Measurements from ENCODE around the gene ITGB4. TPM values are rescaled to one million over a fixed set of nuclear protein-coding genes. Genes with fewer than 3 reads are reported as not detected.

ITGB4 gene
- polyA plus RNA-seq, 1 of the 3 experiments (the other 2 are of a cell fraction), result 7.0 TPM

DNA sequence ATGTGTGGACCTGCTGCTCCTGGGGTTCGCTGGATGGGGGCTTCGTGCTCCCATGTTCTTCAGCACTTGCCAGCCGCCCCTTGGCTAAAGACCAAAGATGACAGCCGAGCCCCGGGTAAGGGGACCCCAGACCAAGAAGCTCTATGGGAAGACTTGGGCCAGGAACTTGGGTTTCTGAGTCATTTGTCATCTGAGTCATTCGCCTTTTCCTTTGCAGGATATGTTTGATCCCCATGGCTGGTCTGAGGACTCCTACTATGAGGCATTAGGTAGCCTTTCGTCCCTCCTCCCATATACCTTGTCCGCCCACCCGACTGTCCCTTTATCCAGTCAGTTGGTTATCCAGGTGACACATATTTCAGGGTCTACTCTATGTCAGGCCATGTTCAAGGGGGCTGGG is 17.7 kb upstream of the ITGB4 start:
- Histone ChIP-seq H3K27ac (ENCODE audit: low read depth in 2 of 2, low read length in 1 of 2) (no peak overlapping the region), H3K36me3 (replicated peaks in 1 of 2; ENCODE audit: control insufficient read depth in 1 of 2, insufficient read depth in 2 of 2, low read length in 1 of 2) (peaks cover 56 to 86% of the 10 kb centered on the region in 2 experiments), H4K20me1 (ENCODE audit: insufficient read depth) (peaks cover 3% of the 10 kb centered on the region; the same call in 1 of the 2 replicates), H3K9ac (no peak overlapping the region), H3K4me3 (ENCODE audit: low read depth in 2 of 2, low read length in 1 of 2) (no peak overlapping the region), H3K27me3 (ENCODE audit: insufficient read depth) (no peaks in the 10 kb centered on the region), H3K79me2 (ENCODE audit: insufficient read depth) (peaks cover 17% of the 10 kb centered on the region; the same call in 1 of the 2 replicates), H3K9me3 (no peaks in the 10 kb centered on the region), H3K9me2 (no peaks in the 10 kb centered on the region), H3K4me2 (no peak overlapping the region), H3K4me1 (ENCODE audit: control insufficient read depth in 1 of 2, insufficient read depth in 2 of 2, low read depth in 1 of 2, low read length in 1 of 2) (peaks cover 14 to 33% of the 10 kb centered on the region in 2 experiments; a peak in 3 of 4 replicates), H3F3A (replicated peaks; ENCODE audit: insufficient read depth) (peaks cover 33% of the 10 kb centered on the region), H2AFZ (ENCODE audit: low read depth) (no peak overlapping the region)
- POLR2A ChIA-PET, result no interaction called here
- CTCF ChIA-PET, result interaction anchor here (0.6 to 5.2 kb wide), 9 partner anchors 11 to 50 kb away, joined by 3 to 25 read pairs (median 4); partner anchors contain the start of gene ITGB4
- no peak for TF ChIP-seq YY1 (IDR thresholded peaks at IDR 0.05; ENCODE audit: low read depth)
- no peak for TF ChIP-seq GATA2 (CRISPR knock-in tag; IDR thresholded peaks at IDR 0.05)
- TF ChIP-seq GABPA (IDR thresholded peaks at IDR 0.05; ENCODE audit: low read depth), result no peak
- TF ChIP-seq, protein P1, sequence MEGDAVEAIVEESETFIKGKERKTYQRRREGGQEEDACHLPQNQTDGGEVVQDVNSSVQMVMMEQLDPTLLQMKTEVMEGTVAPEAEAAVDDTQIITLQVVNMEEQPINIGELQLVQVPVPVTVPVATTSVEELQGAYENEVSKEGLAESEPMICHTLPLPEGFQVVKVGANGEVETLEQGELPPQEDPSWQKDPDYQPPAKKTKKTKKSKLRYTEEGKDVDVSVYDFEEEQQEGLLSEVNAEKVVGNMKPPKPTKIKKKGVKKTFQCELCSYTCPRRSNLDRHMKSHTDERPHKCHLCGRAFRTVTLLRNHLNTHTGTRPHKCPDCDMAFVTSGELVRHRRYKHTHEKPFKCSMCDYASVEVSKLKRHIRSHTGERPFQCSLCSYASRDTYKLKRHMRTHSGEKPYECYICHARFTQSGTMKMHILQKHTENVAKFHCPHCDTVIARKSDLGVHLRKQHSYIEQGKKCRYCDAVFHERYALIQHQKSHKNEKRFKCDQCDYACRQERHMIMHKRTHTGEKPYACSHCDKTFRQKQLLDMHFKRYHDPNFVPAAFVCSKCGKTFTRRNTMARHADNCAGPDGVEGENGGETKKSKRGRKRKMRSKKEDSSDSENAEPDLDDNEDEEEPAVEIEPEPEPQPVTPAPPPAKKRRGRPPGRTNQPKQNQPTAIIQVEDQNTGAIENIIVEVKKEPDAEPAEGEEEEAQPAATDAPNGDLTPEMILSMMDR (IDR thresholded peaks at IDR 0.05), result no peak
- TF ChIP-seq MXI1 (IDR thresholded peaks at IDR 0.05; ENCODE audit: low read depth, low read length), result no peak
- TF ChIP-seq RFX5 (IDR thresholded peaks at IDR 0.05; ENCODE audit: low read length), result no peak
- WGBS (ENCODE audit: low lambda C conversion rate), result 77% methylated on average over 6 of the region's 9 CpGs
- DNase-seq, result no peak

DNA sequence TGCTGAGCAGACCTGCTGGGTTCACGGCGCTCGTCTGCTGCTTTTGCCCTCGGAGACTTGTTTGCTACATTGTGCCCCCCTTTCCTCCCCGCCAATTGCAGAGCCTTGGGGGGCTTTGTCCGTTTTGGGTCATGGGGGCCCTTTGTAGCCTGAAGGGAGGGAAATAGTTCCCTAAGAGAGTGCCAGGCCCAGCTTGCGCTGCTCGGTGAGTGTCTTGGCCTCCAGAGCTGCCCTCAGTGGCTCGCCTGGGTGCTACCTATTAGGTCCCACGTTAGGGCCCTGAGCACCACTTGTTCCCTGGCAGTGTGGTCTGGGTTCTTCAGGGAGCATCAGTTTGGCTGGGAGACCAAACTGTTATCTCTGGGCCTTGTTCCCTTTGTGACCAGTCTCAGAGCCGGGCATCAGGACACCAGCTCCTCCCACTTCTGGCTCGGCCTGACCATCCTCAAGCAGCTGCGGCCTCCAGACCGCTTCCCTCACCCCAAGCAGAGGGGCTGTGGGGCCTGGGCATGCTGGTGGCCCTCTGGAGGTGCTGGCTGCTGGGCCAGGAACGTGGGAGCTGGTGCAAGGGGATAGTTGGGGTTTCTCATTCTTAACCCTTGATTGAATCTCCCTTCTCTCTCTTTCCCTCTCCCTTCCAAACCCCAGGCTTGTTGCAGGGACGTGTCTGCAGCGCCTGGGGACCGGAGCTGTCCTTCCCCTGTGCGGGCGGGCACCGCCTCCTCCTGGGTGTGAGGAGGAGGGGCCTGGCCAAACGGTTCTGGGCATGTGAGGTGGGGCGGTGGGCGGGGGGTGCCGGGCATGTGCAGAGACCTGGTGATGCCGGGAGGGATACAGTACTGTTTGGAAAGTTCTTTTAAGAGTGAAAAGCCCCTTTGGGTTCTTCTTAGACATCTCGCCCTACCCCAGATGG is 16.0 kb upstream of the ITGB4 start:
- Histone ChIP-seq H3K4me1 (ENCODE audit: control insufficient read depth in 1 of 2, insufficient read depth in 2 of 2, low read depth in 1 of 2, low read length in 1 of 2) (peaks cover 7 to 25% of the 10 kb centered on the region in 2 experiments; a peak in 3 of 4 replicates), H3F3A (replicated peaks; ENCODE audit: insufficient read depth) (peaks cover 22% of the 10 kb centered on the region), H3K27me3 (ENCODE audit: insufficient read depth) (no peaks in the 10 kb centered on the region), H3K9ac (no peak overlapping the region), H3K9me3 (no peaks in the 10 kb centered on the region), H3K36me3 (replicated peaks in 1 of 2; ENCODE audit: control insufficient read depth in 1 of 2, insufficient read depth in 2 of 2, low read length in 1 of 2) (peaks cover 47 to 80% of the 10 kb centered on the region in 2 experiments), H2AFZ (ENCODE audit: low read depth) (no peak overlapping the region), H3K79me2 (ENCODE audit: insufficient read depth) (peaks cover 5% of the 10 kb centered on the region; the same call in 1 of the 2 replicates), H3K9me2 (no peaks in the 10 kb centered on the region), H4K20me1 (ENCODE audit: insufficient read depth) (peaks cover 3% of the 10 kb centered on the region; the same call in 1 of the 2 replicates), H3K27ac (ENCODE audit: low read depth in 2 of 2, low read length in 1 of 2) (no peak overlapping the region), H3K4me2 (no peak overlapping the region), H3K4me3 (ENCODE audit: low read depth in 2 of 2, low read length in 1 of 2) (no peak overlapping the region)
- no peak for DNase-seq
- POLR2A ChIA-PET, result interaction anchor here (1.1 kb wide), 1 partner anchor 16 kb away, joined by 3 read pairs; no protein-coding TSS in a partner anchor
- WGBS (ENCODE audit: low lambda C conversion rate), result 89% methylated on average over 20 of the region's 27 CpGs
- no peak for TF ChIP-seq MEF2A (IDR thresholded peaks at IDR 0.05; ENCODE audit: borderline replicate concordance, low read depth)
- TF ChIP-seq TEAD4 (IDR thresholded peaks at IDR 0.05; ENCODE audit: borderline replicate concordance, insufficient read depth), result no peak
- TF ChIP-seq GATA2 (CRISPR knock-in tag; IDR thresholded peaks at IDR 0.05), result no peak
- TF ChIP-seq FOXJ3 (CRISPR knock-in tag; IDR thresholded peaks at IDR 0.05), result no peak
- no peak for TF ChIP-seq RCOR1 (IDR thresholded peaks at IDR 0.05; ENCODE audit: low read length)
- TF ChIP-seq POLR2AphosphoS5 (IDR thresholded peaks at IDR 0.05; ENCODE audit: low read depth, low read length), result no peak
- TF ChIP-seq, protein P2, sequence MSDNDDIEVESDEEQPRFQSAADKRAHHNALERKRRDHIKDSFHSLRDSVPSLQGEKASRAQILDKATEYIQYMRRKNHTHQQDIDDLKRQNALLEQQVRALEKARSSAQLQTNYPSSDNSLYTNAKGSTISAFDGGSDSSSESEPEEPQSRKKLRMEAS (IDR thresholded peaks at IDR 0.05; ENCODE audit: low read depth), result no peak
- no peak for TF ChIP-seq NFIC (IDR thresholded peaks at IDR 0.05; ENCODE audit: borderline replicate concordance)
- no peak for TF ChIP-seq EP300 (IDR thresholded peaks at IDR 0.05; ENCODE audit: borderline replicate concordance in 1 of 2, low read depth in 1 of 2, low read length in 1 of 2)
- no peak for TF ChIP-seq RFX5 (IDR thresholded peaks at IDR 0.05; ENCODE audit: low read length)
- TF ChIP-seq GABPA (IDR thresholded peaks at IDR 0.05; ENCODE audit: low read depth), result no peak
- no peak for TF ChIP-seq ELF1 (IDR thresholded peaks at IDR 0.05)
- no peak for TF ChIP-seq SIN3A (IDR thresholded peaks at IDR 0.05; ENCODE audit: borderline replicate concordance, low read depth, low read length)
- CTCF ChIA-PET, result interaction anchor here (0.6 to 5.2 kb wide), 10 partner anchors 9 to 72 kb away, joined by 3 to 25 read pairs (median 6); partner anchors contain the start of genes ITGB4 and SMIM5

All from SK-N-SH (cell line).